NCI-H2196 (cell line): ENCODE data around the gene ADAMTSL4.

Source experiments
- DNase-seq: peaks from one replicate; lab custom pipeline; 2025; ENCODE audit not compliant: unreplicated experiment; lab: John Stamatoyannopoulos, UW

Gene ADAMTSL4

GRCh38 chr1:150534002-150534401 is 15.2 kb upstream of the ADAMTSL4 start:
- DNase-seq = no peak

DNA sequence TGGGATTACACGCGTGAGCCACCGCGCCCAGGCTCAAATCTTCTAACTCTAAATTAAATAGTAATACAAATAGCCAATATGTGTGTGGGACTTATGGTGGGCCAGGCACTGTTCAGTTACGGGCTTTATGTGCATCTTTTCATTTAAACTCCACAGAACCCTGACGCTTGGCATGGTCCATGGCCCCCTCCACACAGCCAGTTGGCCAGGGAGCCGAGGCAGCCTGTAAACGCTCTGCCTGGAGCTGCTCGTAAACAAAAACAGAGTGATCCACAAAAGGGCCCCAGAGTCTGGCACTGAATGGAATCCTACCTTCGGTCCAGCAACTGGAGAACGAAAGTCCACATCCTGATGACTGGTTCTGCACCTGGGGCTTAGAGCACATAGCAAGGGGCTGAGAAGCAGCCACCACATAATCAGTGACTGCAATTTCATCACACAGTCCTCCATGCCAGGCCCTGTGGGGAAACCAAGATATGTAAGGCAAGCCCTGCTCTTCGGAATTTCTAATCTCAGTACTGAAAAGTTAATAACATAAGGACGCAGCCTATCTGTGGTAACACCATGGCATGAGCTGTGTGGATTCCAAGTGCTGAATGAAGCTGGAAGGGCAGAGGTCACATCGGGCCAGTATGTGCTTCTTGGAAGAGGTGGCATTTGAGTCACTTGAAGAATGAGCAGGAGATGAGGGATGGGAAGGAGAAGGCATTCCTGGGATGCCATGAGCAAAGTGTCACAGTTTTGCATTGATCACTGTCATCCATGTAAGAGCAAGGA is 13.5 kb upstream of the ADAMTSL4 start:
- DNase-seq = no peak

DNA sequence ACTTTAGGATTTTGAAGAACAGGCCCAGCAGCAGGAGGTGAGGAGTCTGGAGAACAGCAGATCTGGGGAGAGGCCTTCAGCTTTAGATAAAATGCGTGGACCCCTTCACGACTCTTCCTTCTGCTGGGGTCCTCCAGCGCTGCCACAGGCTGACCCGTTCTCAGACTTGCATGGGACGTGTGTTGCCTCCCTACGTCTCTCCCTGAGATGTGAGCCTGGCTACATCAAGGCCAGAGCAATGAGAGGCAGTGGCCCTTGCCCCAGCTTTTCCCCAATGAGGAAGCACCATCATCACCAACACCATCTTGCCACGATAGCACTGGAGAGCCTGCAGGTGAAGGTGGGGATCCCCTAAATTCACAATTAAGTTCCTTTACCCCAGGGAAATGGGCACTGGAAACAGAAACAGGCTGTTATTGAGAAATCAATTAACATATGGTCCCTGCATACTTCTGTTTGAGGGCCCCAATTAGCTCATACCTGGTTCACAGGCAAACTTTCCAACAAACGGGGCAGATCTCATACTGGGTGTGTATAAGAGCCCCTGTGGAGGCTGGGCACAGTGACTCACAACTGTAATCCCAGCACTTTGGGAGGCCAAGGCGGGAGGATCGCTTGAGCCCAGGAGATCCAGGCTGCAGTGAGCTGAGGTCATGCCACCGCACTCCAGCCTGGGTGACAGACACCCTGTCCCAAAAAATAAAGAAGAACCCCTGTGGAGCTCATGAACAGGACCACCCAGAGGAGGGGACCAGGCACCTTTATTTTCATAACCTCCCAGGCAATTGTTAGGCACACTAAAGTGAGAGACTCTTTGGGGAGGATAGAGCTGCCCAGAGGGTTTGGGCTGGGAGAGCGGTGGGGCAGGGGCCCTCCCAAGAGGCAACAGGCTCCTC is 12.1 kb upstream of the ADAMTSL4 start:
- DNase-seq = no peak

- no peak for DNase-seq
Measured at GRCh38 chr1:150537732-150538684, 11.2 kb upstream of the ADAMTSL4 start.

DNA sequence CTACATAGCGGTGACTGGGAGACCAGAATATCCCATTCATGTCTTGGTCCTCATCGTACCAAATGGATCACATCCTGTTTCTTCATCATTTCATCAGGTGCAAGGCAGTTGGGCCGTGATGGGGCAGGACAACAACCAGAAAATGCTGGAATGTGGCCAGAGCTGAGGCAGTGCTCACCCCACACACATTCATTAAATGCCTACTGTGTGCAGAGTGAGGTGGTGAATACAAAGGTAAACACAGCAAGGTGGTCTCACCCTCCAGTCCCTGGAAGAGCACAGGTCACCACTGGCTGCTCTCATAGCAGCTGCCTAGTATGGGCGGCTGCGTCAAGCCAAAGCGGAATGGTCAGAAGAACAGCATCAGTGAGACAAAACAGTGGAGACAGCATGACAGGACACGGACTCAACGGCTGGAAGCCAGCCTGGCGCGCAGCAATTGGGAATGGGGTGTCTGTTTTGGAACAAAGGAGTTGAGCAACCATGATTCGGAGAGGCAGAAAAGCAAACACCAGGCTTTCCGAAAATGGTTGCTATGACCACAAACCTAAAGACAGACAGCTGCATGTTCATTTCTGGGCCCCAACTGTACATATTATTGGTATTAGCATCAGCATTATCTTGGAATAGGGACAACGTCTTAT is 5.6 kb upstream of the ADAMTSL4 start:
- peak; percentile 77 for DNase-seq

- DNase-seq = peak; percentile 35
Measured at GRCh38 chr1:150544204-150544603, 5.0 kb upstream of the ADAMTSL4 start.

GRCh38 chr1:150545486-150546032 is 3.6 kb upstream of the ADAMTSL4 start:
- DNase-seq = no peak

- DNase-seq = no peak
Measured at GRCh38 chr1:150546294-150546937, 2.8 kb upstream of the ADAMTSL4 start.

GRCh38 chr1:150548324-150548631 is 930 bp upstream of the ADAMTSL4 start:
- DNase-seq = no peak

- no peak for DNase-seq
Measured at GRCh38 chr1:150549496-150550221, 451 bp downstream of the ADAMTSL4 start.

GRCh38 chr1:150550222-150551050 is 1.2 kb downstream of the ADAMTSL4 start:
- DNase-seq = no peak

- no peak for DNase-seq
Measured at GRCh38 chr1:150551051-150551783, 2.0 kb downstream of the ADAMTSL4 start.

DNA sequence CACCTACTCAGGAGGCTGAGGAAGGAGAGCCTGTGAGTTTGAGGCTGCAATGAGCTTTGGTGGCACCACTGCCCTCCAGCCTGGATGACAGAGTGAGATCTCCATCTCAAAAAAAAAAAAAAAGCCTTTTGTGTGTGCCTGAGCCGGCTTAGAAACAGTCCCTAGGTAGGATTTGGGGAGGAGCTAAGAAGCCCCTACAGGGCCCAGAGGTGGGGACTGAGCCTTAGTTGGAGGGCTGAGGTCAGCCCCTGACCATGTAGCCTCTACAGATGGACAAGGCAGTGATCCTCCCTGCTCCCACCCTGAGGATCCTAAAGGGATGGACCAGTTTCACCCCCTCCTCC is 2.5 kb downstream of the ADAMTSL4 start:
- no peak for DNase-seq

DNA sequence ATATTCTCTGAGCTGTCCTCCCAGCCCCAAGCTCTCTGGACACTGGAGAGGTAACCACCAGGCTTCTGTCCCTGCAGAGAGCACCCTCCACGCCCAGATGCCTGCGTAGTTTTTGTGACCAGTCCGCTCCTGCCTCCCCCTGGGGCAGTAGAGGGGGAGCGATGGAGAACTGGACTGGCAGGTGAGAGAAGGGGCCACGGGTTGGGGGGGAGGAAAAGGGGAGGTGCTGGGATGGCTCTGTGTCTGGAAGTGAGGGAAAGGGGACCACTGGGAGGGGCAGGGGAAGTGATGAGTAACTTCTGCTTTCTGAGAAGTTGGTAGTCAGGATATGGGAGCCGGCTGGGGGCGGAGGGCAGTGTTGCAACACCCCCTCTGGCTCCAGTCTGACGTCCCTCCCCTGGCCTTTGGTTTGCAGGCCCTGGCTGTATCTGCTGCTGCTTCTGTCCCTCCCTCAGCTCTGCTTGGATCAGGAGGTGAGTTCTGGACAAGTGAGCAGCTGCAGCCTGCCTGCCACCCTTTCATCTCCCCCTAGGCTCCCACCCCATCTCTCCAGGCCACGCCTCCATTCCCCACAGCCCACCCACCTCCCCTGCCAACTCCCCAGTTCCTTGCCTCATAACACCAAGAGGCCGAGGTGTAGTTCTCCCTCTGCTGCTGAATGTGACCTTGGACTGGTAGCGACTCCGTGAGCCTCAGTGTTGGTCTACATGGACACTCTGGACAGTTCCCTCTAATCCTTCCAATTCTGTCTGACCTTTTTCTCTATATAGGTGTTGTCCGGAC is 3.1 kb downstream of the ADAMTSL4 start:
- no peak for DNase-seq

GRCh38 chr1:150552911-150553289 is 3.7 kb downstream of the ADAMTSL4 start:
- no peak for DNase-seq

- DNase-seq = no peak
Measured at GRCh38 chr1:150553392-150554085, 4.3 kb downstream of the ADAMTSL4 start.

DNA sequence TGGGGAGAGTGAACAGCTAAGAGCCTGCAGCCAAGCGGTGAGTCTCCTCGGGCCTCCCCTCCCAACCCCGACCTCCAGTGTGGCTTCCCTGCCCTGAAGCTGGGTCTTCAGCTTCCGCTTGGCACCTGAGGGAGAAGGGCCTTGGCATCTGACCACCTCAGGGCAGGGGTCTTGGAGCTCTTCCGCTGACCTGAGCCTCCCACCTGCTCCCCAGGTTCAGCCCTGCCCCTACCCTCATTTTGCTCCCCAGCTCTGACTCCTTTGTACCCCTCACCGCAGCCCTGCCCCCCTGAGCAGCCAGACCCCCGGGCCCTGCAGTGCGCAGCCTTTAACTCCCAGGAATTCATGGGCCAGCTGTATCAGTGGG is 4.9 kb downstream of the ADAMTSL4 start:
- DNase-seq = no peak
